ENCODE results near the gene WFDC5.

WFDC5 gene

DNA sequence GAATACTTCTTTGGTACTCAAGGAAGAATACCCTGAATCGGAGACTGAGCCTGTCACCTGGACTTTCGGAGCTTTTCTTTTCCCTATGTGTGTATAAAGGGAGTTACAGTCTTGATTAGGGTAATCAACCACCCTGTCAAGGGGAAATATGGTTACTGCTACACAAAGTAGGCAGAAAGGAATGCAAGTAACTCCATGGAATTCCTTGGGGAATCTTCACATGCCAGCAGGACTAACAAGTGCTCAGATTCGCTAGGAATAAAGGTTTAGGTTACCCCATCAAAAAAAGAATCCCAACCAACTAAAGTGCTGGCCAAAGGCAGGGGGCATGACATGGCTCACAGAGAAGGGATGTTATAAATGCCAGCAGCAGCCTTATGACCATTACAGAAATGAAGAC lies 24.5 kb downstream of the WFDC5 start:
- no peaks in the 10 kb centered on the region for H4K20me1 ChIP-seq (ENCODE audit: control insufficient read depth, insufficient read depth, low read depth, low read length)
- H3K27ac ChIP-seq (ENCODE audit: low read depth, low read length), result no peak overlapping the region
- H3K9me2 ChIP-seq (replicated peaks; ENCODE audit: control insufficient read depth, low read length), result no peaks in the 10 kb centered on the region
- no peak overlapping the region for H3K4me2 ChIP-seq (ENCODE audit: low read length)
- no peaks in the 10 kb centered on the region for H3F3A ChIP-seq (ENCODE audit: control insufficient read depth, insufficient read depth)
- no peak overlapping the region for H3K4me3 ChIP-seq (ENCODE audit: low read length)
- H3K27me3 ChIP-seq (ENCODE audit: control insufficient read depth, low read length), result no peaks in the 10 kb centered on the region
- H3K79me2 ChIP-seq (ENCODE audit: control insufficient read depth, low read length), result no peaks in the 10 kb centered on the region
- TF ChIP-seq, protein P1, sequence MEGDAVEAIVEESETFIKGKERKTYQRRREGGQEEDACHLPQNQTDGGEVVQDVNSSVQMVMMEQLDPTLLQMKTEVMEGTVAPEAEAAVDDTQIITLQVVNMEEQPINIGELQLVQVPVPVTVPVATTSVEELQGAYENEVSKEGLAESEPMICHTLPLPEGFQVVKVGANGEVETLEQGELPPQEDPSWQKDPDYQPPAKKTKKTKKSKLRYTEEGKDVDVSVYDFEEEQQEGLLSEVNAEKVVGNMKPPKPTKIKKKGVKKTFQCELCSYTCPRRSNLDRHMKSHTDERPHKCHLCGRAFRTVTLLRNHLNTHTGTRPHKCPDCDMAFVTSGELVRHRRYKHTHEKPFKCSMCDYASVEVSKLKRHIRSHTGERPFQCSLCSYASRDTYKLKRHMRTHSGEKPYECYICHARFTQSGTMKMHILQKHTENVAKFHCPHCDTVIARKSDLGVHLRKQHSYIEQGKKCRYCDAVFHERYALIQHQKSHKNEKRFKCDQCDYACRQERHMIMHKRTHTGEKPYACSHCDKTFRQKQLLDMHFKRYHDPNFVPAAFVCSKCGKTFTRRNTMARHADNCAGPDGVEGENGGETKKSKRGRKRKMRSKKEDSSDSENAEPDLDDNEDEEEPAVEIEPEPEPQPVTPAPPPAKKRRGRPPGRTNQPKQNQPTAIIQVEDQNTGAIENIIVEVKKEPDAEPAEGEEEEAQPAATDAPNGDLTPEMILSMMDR (IDR thresholded peaks at IDR 0.05; ENCODE audit: low read depth, low read length, poor library complexity, severe bottlenecking), result no peak
- peaks cover 43% of the 10 kb centered on the region for H3K4me1 ChIP-seq (ENCODE audit: control insufficient read depth, low read length)
- H3K9me3 ChIP-seq (ENCODE audit: control insufficient read depth, insufficient read depth, low read length), result no peaks in the 10 kb centered on the region
- peaks cover 34% of the 10 kb centered on the region for H3K36me3 ChIP-seq (ENCODE audit: control insufficient read depth, low read length)

DNA sequence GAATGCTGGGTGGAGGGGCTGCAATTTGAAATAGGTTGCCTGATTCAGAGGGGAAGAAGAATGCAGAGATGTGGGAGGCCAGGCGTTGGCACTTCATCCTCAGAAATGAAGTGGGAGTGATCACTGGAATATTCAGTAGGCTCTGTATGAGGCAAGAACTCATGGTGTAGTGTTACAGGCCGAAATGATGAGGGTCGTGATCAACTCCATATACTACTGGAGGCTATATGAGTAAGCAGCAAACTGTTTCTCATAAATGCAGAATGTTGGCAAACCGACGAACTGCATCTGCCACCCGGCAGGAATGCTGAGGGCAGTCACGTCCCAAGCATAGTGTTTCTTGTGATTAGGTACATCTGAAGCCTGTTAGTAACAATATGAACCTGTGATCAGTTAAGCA lies 26.7 kb downstream of the WFDC5 start:
- no peaks in the 10 kb centered on the region for H3K79me2 ChIP-seq (ENCODE audit: control insufficient read depth, low read length)
- H3K36me3 ChIP-seq (ENCODE audit: control insufficient read depth, low read length), result peaks cover 39% of the 10 kb centered on the region
- TF ChIP-seq EZH2phosphoT487 (IDR thresholded peaks at IDR 0.05; ENCODE audit: borderline replicate concordance, low read length), result no peak
- TF ChIP-seq, protein P1 (IDR thresholded peaks at IDR 0.05; ENCODE audit: low read depth, low read length, poor library complexity, severe bottlenecking), result no peak
- H3K4me3 ChIP-seq (ENCODE audit: low read length), result no peak overlapping the region
- H4K20me1 ChIP-seq (ENCODE audit: control insufficient read depth, insufficient read depth, low read depth, low read length), result no peaks in the 10 kb centered on the region
- H3K9me3 ChIP-seq (ENCODE audit: control insufficient read depth, insufficient read depth, low read length), result no peaks in the 10 kb centered on the region
- no peaks in the 10 kb centered on the region for H3K27me3 ChIP-seq (ENCODE audit: control insufficient read depth, low read length)
- no peak overlapping the region for H3K4me2 ChIP-seq (ENCODE audit: low read length)
- peaks cover 40% of the 10 kb centered on the region for H3K4me1 ChIP-seq (ENCODE audit: control insufficient read depth, low read length)
- H3F3A ChIP-seq (ENCODE audit: control insufficient read depth, insufficient read depth), result no peaks in the 10 kb centered on the region
- no peak overlapping the region for H3K27ac ChIP-seq (ENCODE audit: low read depth, low read length)
- no peaks in the 10 kb centered on the region for H3K9me2 ChIP-seq (replicated peaks; ENCODE audit: control insufficient read depth, low read length)

DNA sequence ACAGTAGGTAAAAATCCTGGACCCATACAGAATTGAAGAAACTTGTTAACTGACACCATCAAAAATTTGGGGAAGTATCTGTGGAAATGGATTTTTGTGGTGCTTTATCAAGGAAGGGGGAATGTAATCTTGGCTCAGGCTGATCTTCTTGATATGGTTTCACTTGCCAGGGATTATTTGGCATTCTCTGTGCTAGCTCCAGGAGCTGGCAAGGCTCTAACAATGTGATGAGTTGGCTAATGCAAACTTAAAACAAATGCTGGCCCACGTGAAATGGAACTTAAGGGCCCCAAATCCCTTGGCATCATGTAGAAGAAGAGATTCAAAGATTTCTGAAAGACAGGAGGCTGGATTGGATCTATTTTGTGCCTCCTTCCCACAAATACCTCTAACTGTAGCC lies 27.2 kb downstream of the WFDC5 start:
- no peaks in the 10 kb centered on the region for H3K27me3 ChIP-seq (ENCODE audit: control insufficient read depth, low read length)
- H3K4me2 ChIP-seq (ENCODE audit: low read length), result no peak overlapping the region; the same call in 1 of the 2 replicates
- H3F3A ChIP-seq (ENCODE audit: control insufficient read depth, insufficient read depth), result no peaks in the 10 kb centered on the region
- H3K27ac ChIP-seq (ENCODE audit: low read depth, low read length), result no peak overlapping the region
- no peaks in the 10 kb centered on the region for H4K20me1 ChIP-seq (ENCODE audit: control insufficient read depth, insufficient read depth, low read depth, low read length)
- H3K79me2 ChIP-seq (ENCODE audit: control insufficient read depth, low read length), result no peaks in the 10 kb centered on the region
- H3K4me1 ChIP-seq (ENCODE audit: control insufficient read depth, low read length), result peaks cover 40% of the 10 kb centered on the region
- peaks cover 39% of the 10 kb centered on the region for H3K36me3 ChIP-seq (ENCODE audit: control insufficient read depth, low read length)
- no peak overlapping the region for H3K4me3 ChIP-seq (ENCODE audit: low read length)
- TF ChIP-seq, protein P1 (IDR thresholded peaks at IDR 0.05; ENCODE audit: low read depth, low read length, poor library complexity, severe bottlenecking), result no peak
- TF ChIP-seq EZH2phosphoT487 (IDR thresholded peaks at IDR 0.05; ENCODE audit: borderline replicate concordance, low read length), result no peak
- no peaks in the 10 kb centered on the region for H3K9me2 ChIP-seq (replicated peaks; ENCODE audit: control insufficient read depth, low read length)
- no peaks in the 10 kb centered on the region for H3K9me3 ChIP-seq (ENCODE audit: control insufficient read depth, insufficient read depth, low read length)

Data from DOHH2 (cell line).